Measurements from ENCODE around the gene MTRR. TPM values are rescaled to one million over a fixed set of nuclear protein-coding genes. Genes with fewer than 3 reads are reported as not detected.
A peak's percentile ranks its signal among the peaks of the same experiment; 100 is the strongest.

The MTRR gene
- total and polyA plus RNA-seq, 12 donors = 11.8 to 39.6 (median 29.4) TPM

DNA sequence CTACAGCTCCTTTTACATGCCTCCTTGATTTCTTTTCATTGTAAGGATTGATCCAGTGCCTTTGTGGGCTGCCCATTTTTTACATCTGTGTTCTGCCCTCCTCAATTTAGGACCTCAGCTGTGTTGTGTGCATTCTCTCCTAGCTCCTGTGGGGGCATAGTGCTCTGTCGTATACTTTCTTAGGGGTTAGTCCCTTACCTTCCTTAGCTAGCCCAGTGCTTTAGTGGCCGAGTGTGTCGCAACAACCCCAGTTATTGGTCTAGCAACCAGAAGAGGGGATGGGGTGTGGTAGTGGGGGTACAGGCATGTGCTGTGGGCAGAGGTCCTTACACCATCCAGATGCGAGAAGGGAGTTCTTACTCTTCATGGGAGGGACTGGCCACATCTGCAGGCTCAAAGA lies 12.1 kb downstream of the MTRR start:
- no peak for DNase-seq
- no peak for ATAC-seq
- H3K27me3 ChIP-seq = no peaks in the 10 kb centered on the region
- intact Hi-C loops (cut with DNase I) = no loop called here
- WGBS, 2 donors = 91 to 94% methylated on average over 4 of the region's 4 CpGs
- no peak overlapping the region for H3K27ac ChIP-seq
- H3K9me3 ChIP-seq = no peaks in the 10 kb centered on the region
- peaks cover 0 to 100% (median 59%) of the 10 kb centered on the region in 9 donors for H3K36me3 ChIP-seq
- TF ChIP-seq, protein P1, sequence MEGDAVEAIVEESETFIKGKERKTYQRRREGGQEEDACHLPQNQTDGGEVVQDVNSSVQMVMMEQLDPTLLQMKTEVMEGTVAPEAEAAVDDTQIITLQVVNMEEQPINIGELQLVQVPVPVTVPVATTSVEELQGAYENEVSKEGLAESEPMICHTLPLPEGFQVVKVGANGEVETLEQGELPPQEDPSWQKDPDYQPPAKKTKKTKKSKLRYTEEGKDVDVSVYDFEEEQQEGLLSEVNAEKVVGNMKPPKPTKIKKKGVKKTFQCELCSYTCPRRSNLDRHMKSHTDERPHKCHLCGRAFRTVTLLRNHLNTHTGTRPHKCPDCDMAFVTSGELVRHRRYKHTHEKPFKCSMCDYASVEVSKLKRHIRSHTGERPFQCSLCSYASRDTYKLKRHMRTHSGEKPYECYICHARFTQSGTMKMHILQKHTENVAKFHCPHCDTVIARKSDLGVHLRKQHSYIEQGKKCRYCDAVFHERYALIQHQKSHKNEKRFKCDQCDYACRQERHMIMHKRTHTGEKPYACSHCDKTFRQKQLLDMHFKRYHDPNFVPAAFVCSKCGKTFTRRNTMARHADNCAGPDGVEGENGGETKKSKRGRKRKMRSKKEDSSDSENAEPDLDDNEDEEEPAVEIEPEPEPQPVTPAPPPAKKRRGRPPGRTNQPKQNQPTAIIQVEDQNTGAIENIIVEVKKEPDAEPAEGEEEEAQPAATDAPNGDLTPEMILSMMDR (IDR thresholded peaks at IDR 0.05) = no peak
- peaks cover 0 to 19% (median 3%) of the 10 kb centered on the region in 9 donors for H3K4me1 ChIP-seq
- H3K4me3 ChIP-seq = no peak overlapping the region

DNA sequence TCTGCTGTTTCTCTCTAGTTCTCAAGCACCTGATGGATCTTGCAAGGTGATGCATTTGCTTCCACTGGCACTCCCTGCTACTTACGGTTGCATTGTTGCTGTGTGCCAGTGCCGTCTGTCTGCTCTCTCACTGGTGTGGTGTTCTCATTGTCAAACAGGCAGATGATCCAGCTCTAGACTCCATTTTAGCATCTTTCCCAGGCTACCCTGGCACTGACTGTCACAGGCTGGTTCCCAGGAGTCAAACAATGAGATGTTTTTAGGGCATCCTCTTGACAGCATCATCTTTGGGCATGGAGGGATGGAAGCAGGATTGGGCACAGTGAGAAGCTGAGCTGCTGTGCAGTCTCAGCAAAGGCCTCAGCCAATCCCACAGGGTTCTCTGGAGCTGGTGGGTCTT lies 12.9 kb downstream of the MTRR start:
- ATAC-seq (no peak), DNase-seq (no peak)
- no peaks in the 10 kb centered on the region for H3K27me3 ChIP-seq
- WGBS, 2 donors = 96 to 97% methylated on average over 2 of the region's 2 CpGs
- H3K27ac ChIP-seq = no peak overlapping the region
- intact Hi-C loops (cut with DNase I) = no loop called here
- peaks cover 0 to 100% (median 59%) of the 10 kb centered on the region in 9 donors for H3K36me3 ChIP-seq
- H3K4me1 ChIP-seq = peaks cover 0 to 19% (median 3%) of the 10 kb centered on the region in 9 donors
- no peak overlapping the region for H3K4me3 ChIP-seq
- no peaks in the 10 kb centered on the region for H3K9me3 ChIP-seq
- TF ChIP-seq, protein P1 (IDR thresholded peaks at IDR 0.05) = no peak

DNA sequence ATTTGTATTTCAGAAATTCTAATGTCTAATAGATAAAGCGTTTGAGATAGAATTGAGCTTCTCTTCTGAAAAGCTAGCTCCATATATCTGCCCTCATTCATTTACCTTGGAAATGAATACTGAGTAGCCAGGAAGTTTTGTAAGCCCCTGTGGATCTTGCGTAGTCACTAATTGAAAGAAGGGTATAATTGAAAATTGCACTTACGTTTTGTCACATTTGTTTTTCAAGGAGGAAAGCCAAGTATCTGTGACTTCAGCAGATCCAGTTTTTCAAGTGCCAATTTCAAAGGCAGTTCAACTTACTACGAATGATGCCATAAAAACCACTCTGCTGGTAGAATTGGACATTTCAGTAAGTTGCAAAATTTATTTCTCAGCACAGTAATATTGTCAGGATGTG lies 14.0 kb downstream of the MTRR start:
- no peaks in the 10 kb centered on the region for H3K9me3 ChIP-seq
- TF ChIP-seq, protein P1 (IDR thresholded peaks at IDR 0.05) = no peak
- intact Hi-C loops (cut with DNase I) = no loop called here
- no peak for DNase-seq
- WGBS, 2 donors = 88 to 94% methylated on average over 4 of the region's 4 CpGs
- no peak for ATAC-seq
- H3K4me3 ChIP-seq = no peak overlapping the region
- H3K27me3 ChIP-seq = no peaks in the 10 kb centered on the region
- H3K36me3 ChIP-seq = peaks cover 0 to 98% (median 54%) of the 10 kb centered on the region in 9 donors
- H3K4me1 ChIP-seq = peaks cover 0 to 14% (median 3%) of the 10 kb centered on the region in 9 donors
- H3K27ac ChIP-seq = no peak overlapping the region

DNA sequence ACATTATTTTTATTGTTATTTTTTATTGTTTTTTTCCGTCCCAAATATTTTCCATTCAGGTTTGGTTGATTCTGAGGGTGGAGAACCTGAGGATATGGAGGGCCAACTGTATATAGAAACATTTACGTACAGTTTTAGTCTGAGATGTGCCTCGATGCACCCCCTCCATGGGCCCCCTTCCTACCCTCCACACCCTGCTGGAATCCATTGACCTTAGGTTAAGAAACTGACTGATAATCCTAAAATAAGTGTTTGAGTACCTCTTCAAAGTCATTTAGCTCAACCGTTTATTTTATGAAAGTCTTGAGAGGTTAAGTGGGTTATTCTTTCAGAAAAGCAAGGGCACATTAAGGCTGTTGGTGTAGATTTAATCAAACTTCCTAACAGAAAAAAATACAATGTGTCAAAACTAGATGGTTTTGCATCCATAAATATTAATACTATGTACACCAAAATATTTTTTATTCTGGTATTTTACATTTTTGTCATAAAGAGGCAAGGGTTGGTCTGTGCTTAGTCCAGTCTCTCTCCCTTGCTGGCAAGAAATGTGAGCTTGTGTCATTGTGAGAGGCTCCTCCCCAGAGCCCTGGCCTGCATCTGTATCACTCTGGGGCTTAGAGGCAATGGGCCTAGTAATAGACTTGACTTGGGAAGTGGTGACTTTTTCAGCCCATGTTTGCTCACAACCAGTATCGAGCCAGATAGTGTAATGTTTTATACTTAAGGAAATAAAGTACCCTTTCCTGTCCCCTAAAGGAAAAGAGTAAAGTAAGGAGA lies 15.7 kb downstream of the MTRR start:
- TF ChIP-seq, protein P1 (IDR thresholded peaks at IDR 0.05) = no peak
- peak in 1 of 2 donors; percentile 16 for DNase-seq
- no peaks in the 10 kb centered on the region for H3K4me1 ChIP-seq
- intact Hi-C loops (cut with DNase I) = no loop called here
- no peaks in the 10 kb centered on the region for H3K27me3 ChIP-seq
- no peak overlapping the region for H3K4me3 ChIP-seq
- 73 to 78% methylated on average over 5 of the region's 5 CpGs for WGBS, 2 donors
- H3K9me3 ChIP-seq = no peaks in the 10 kb centered on the region
- ATAC-seq = peak in 2 of 8 donors; percentile 75 to 85
- peaks cover 0 to 97% (median 45%) of the 10 kb centered on the region in 9 donors for H3K36me3 ChIP-seq
- no peak overlapping the region for H3K27ac ChIP-seq
